T-helper 1 cell treated with Interleukin-12 subunit alpha and Interleukin-12 subunit beta and Interleukin-4 antibody, amounts not matched to agents 30 μg/mL and 1 μg/mL, for 36 hours (primary cell): ENCODE measurements around the gene CHST8.
"Not testable (repeated sequence)": the region's sequence is repeated elsewhere in the genome, so short reads cannot be mapped to it uniquely, and the experiment has no call there.

Source experiments
- H3K27ac Mint-ChIP-seq: one replicate; pipeline ENCODE4 v1.8.0; 2021; ENCODE audit warnings: mild to moderate bottlenecking, mixed read lengths
- H3K27me3 Mint-ChIP-seq: one replicate; pipeline ENCODE4 v1.8.0; 2021; ENCODE audit warnings: low read depth, mixed read lengths
- H3K36me3 Mint-ChIP-seq: one replicate; pipeline ENCODE4 v1.8.0; 2021; ENCODE audit warnings: low read depth, mixed read lengths
- H3K4me1 Mint-ChIP-seq: one replicate; pipeline ENCODE4 v1.8.0; 2021; ENCODE audit warnings: low read depth, mixed read lengths
- H3K4me3 Mint-ChIP-seq: one replicate; pipeline ENCODE4 v1.8.0; 2021; ENCODE audit warnings: mild to moderate bottlenecking, moderate library complexity, mixed read lengths
- H3K9me3 Mint-ChIP-seq: one replicate; pipeline ENCODE4 v1.8.0; 2021; ENCODE audit warnings: mixed read lengths

CHST8 gene

GRCh38 chr19:33621811-33622504, at the start of gene CHST8:
Gene CHST8, plus strand, starts transcription at chr19:33621953. Its CDS starts 67,309 bp downstream, at chr19:33689262.
- Mint-ChIP-seq H3K27me3 (peaks cover 39% of the 10 kb centered on the region), H3K36me3 (no peaks in the 10 kb centered on the region), H3K4me3 (no peak within 1 kb of the TSS), H3K27ac (no peak within 1 kb of the TSS), H3K4me1 (no peaks in the 10 kb centered on the region), H3K9me3 (no peaks in the 10 kb centered on the region)

GRCh38 chr19:33572929-33573328, 48.8 kb upstream of the CHST8 start:
- no peak overlapping the region for H3K4me3 Mint-ChIP-seq

GRCh38 chr19:33574824-33575223, 46.9 kb upstream of the CHST8 start:
- H3K36me3 Mint-ChIP-seq = no peaks in the 10 kb centered on the region
- no peak overlapping the region for H3K27ac Mint-ChIP-seq
- H3K9me3 Mint-ChIP-seq = peaks cover 13% of the 10 kb centered on the region
- H3K4me1 Mint-ChIP-seq = no peaks in the 10 kb centered on the region
- H3K4me3 Mint-ChIP-seq = no peak overlapping the region
- H3K27me3 Mint-ChIP-seq = peaks cover 11% of the 10 kb centered on the region

More at GRCh38 chr19:33572929-33573328, 48.8 kb upstream of the CHST8 start:
- Mint-ChIP-seq H3K4me1 (no peaks in the 10 kb centered on the region), H3K27me3 (peaks cover 11% of the 10 kb centered on the region), H3K9me3 (peaks cover 13% of the 10 kb centered on the region), H3K27ac (no peak overlapping the region), H3K36me3 (no peaks in the 10 kb centered on the region)

- Mint-ChIP-seq H3K4me1 (no peaks in the 10 kb centered on the region), H3K4me3 (no peak overlapping the region), H3K27ac (no peak overlapping the region), H3K9me3 (peaks cover 13% of the 10 kb centered on the region), H3K27me3 (no peaks in the 10 kb centered on the region), H3K36me3 (no peaks in the 10 kb centered on the region)
Measured at GRCh38 chr19:33578697-33579096, 43.1 kb upstream of the CHST8 start.

GRCh38 chr19:33580026-33580644, 41.6 kb upstream of the CHST8 start:
- Mint-ChIP-seq H3K27ac (no peak overlapping the region), H3K9me3 (peaks cover under 1% of the 10 kb centered on the region), H3K27me3 (no peaks in the 10 kb centered on the region), H3K36me3 (no peaks in the 10 kb centered on the region), H3K4me1 (no peaks in the 10 kb centered on the region), H3K4me3 (no peak overlapping the region)

- H3K27me3 Mint-ChIP-seq = no peaks in the 10 kb centered on the region
- no peak overlapping the region for H3K4me3 Mint-ChIP-seq
- H3K9me3 Mint-ChIP-seq = no peaks in the 10 kb centered on the region
- H3K27ac Mint-ChIP-seq = no peak overlapping the region
- H3K36me3 Mint-ChIP-seq = no peaks in the 10 kb centered on the region
- no peaks in the 10 kb centered on the region for H3K4me1 Mint-ChIP-seq
Measured at GRCh38 chr19:33580645-33581037, 41.1 kb upstream of the CHST8 start.

GRCh38 chr19:33582914-33583313, 38.8 kb upstream of the CHST8 start:
- Mint-ChIP-seq H3K4me1 (no peaks in the 10 kb centered on the region), H3K36me3 (no peaks in the 10 kb centered on the region), H3K4me3 (no peak overlapping the region), H3K27ac (no peak overlapping the region), H3K27me3 (no peaks in the 10 kb centered on the region), H3K9me3 (peaks cover 9% of the 10 kb centered on the region)

- no peaks in the 10 kb centered on the region for H3K36me3 Mint-ChIP-seq
- H3K4me1 Mint-ChIP-seq = no peaks in the 10 kb centered on the region
- H3K4me3 Mint-ChIP-seq = no peak overlapping the region
- peaks cover 13% of the 10 kb centered on the region for H3K9me3 Mint-ChIP-seq
- no peaks in the 10 kb centered on the region for H3K27me3 Mint-ChIP-seq
- no peak overlapping the region for H3K27ac Mint-ChIP-seq
Measured at GRCh38 chr19:33587150-33587549, 34.6 kb upstream of the CHST8 start.

GRCh38 chr19:33590224-33590623, 31.5 kb upstream of the CHST8 start:
- Mint-ChIP-seq H3K36me3 (no peaks in the 10 kb centered on the region), H3K4me3 (no peak overlapping the region), H3K27ac (no peak overlapping the region), H3K4me1 (no peaks in the 10 kb centered on the region), H3K9me3 (peaks cover 13% of the 10 kb centered on the region), H3K27me3 (no peaks in the 10 kb centered on the region)

GRCh38 chr19:33595783-33596182, 26.0 kb upstream of the CHST8 start:
- Mint-ChIP-seq H3K27ac (no peak overlapping the region), H3K4me3 (no peak overlapping the region), H3K9me3 (no peaks in the 10 kb centered on the region), H3K4me1 (no peaks in the 10 kb centered on the region), H3K36me3 (no peaks in the 10 kb centered on the region), H3K27me3 (no peaks in the 10 kb centered on the region)

GRCh38 chr19:33601583-33601982, 20.2 kb upstream of the CHST8 start:
- peaks cover 34% of the 10 kb centered on the region for H3K9me3 Mint-ChIP-seq
- no peaks in the 10 kb centered on the region for H3K4me1 Mint-ChIP-seq
- H3K27me3 Mint-ChIP-seq = no peaks in the 10 kb centered on the region
- H3K4me3 Mint-ChIP-seq = no peak overlapping the region
- no peak overlapping the region for H3K27ac Mint-ChIP-seq
- no peaks in the 10 kb centered on the region for H3K36me3 Mint-ChIP-seq

- H3K36me3 Mint-ChIP-seq = no peaks in the 10 kb centered on the region
- H3K27ac Mint-ChIP-seq = no peak overlapping the region
- no peaks in the 10 kb centered on the region for H3K27me3 Mint-ChIP-seq
- H3K4me1 Mint-ChIP-seq = no peaks in the 10 kb centered on the region
- no peak overlapping the region for H3K4me3 Mint-ChIP-seq
- H3K9me3 Mint-ChIP-seq = peaks cover 35% of the 10 kb centered on the region
Measured at GRCh38 chr19:33602576-33603204, 19.1 kb upstream of the CHST8 start.

- Mint-ChIP-seq H3K9me3 (peaks cover 35% of the 10 kb centered on the region), H3K27me3 (no peaks in the 10 kb centered on the region), H3K4me3 (no peak overlapping the region)
Measured at GRCh38 chr19:33603377-33603776, 18.4 kb upstream of the CHST8 start.

GRCh38 chr19:33604651-33605050, 17.1 kb upstream of the CHST8 start:
- no peak overlapping the region for H3K4me3 Mint-ChIP-seq
- no peaks in the 10 kb centered on the region for H3K4me1 Mint-ChIP-seq
- peaks cover 39% of the 10 kb centered on the region for H3K9me3 Mint-ChIP-seq
- no peaks in the 10 kb centered on the region for H3K36me3 Mint-ChIP-seq
- H3K27me3 Mint-ChIP-seq = no peaks in the 10 kb centered on the region
- no peak overlapping the region for H3K27ac Mint-ChIP-seq

More at GRCh38 chr19:33603377-33603776, 18.4 kb upstream of the CHST8 start:
- H3K27ac Mint-ChIP-seq = no peak overlapping the region
- no peaks in the 10 kb centered on the region for H3K36me3 Mint-ChIP-seq
- H3K4me1 Mint-ChIP-seq = no peaks in the 10 kb centered on the region

- not testable (repeated sequence) for H3K27me3 Mint-ChIP-seq, H3K36me3 Mint-ChIP-seq, H3K27ac Mint-ChIP-seq, H3K4me1 Mint-ChIP-seq, H3K4me3 Mint-ChIP-seq
- H3K9me3 Mint-ChIP-seq = peaks cover 44% of the 10 kb centered on the region
Measured at GRCh38 chr19:33605803-33606295, 15.9 kb upstream of the CHST8 start.
